Left ventricle myocardium superior (tissue), 1 donor: ENCODE results near the gene PRR4. TPM values are rescaled to one million over a fixed set of nuclear protein-coding genes. Genes with fewer than 3 reads are reported as not detected.

Experiments used
- ATAC-seq: fragments of 200-7000 bp; cut with Tn5 transposase; one replicate; pipeline ENCODE4 v1.9.1; 2020; ENCODE audit warnings: mild to moderate bottlenecking, moderate library complexity
- DNase-seq: peaks from one replicate; pipeline ENCODE4 v3.0.0-alpha.2; 2020
- intact Hi-C: fragments of 100-400 bp; cut with micrococcal nuclease; formaldehyde crosslinking; loops from one replicate; pipeline ENCODE4 v1.11.0; 2022
- long read RNA-seq: library from polyadenylated mRNA; unstranded; transcript quantifications from one replicate; pipeline ENCODE4 v2.0.0, GENCODE V29; 2021
- total RNA-seq: library from RNA; stranded (reverse); fragmentation: NEBNext Ultra II Directional; extraction: Animal tissue kit (Norgen Biotek cat#: 25700); gene quantifications from one replicate; pipeline ENCODE4 v1.2.1, GENCODE V29; 2021
- donor health status: DM: no; HTN: yes; CAD: no; lungs with severe emphysema.

PRR4 gene
- total RNA-seq = 0.94 TPM
- long read RNA-seq = 0 reads

- no peak for ATAC-seq
- intact Hi-C loops = no loop called here
These were observed at the start of gene PRR4 for GRCh38 chr12:10849425-10849878. PRR4 (minus strand) TSS chr12:10849475; CDS start chr12:10849437, 38 bp downstream.

GRCh38 chr12:10896854-10897253 is 47.6 kb upstream of the PRR4 start:
- ATAC-seq (no peak), DNase-seq (no peak)
- intact Hi-C loops = no loop called here

More at GRCh38 chr12:10849425-10849878, at the start of gene PRR4:
- DNase-seq = no peak

GRCh38 chr12:10891937-10892336 is 42.7 kb upstream of the PRR4 start:
- ATAC-seq = no peak
- DNase-seq = no peak
- intact Hi-C loops = no loop called here

GRCh38 chr12:10889226-10889625 is 40.0 kb upstream of the PRR4 start:
- ATAC-seq (no peak), DNase-seq (no peak)
- intact Hi-C loops = no loop called here

- intact Hi-C loops = no loop called here
- no peak for ATAC-seq
- DNase-seq = no peak
These were observed 34.9 kb upstream of the PRR4 start, which contains the start of gene PRH1 for GRCh38 chr12:10884086-10884725. PRH1 (minus strand) TSS chr12:10884255; CDS start chr12:10884217, 38 bp downstream.

- intact Hi-C loops = no loop called here
- no peak for ATAC-seq
- DNase-seq = no peak
These were observed 24.1 kb upstream of the PRR4 start for GRCh38 chr12:10873378-10873777.

- ATAC-seq (no peak), DNase-seq (no peak)
- intact Hi-C loops = no loop called here
These were observed 18.1 kb upstream of the PRR4 start for GRCh38 chr12:10867381-10867780.

- no peak for DNase-seq
- ATAC-seq = no peak
- intact Hi-C loops = no loop called here
These were observed 14.4 kb upstream of the PRR4 start for GRCh38 chr12:10863512-10864218.

- DNase-seq (no peak), ATAC-seq (no peak)
- intact Hi-C loops = no loop called here
These were observed 12.1 kb upstream of the PRR4 start for GRCh38 chr12:10861366-10861765.

GRCh38 chr12:10855807-10856206 is 6.5 kb upstream of the PRR4 start:
- ATAC-seq (no peak), DNase-seq (no peak)
- intact Hi-C loops = no loop called here

- peak; percentile 50 for ATAC-seq
These were observed 4.5 kb upstream of the PRR4 start for GRCh38 chr12:10853776-10854175.

GRCh38 chr12:10851243-10851858 is 2.1 kb upstream of the PRR4 start:
- intact Hi-C loops = no loop called here
- no peak for ATAC-seq

More at GRCh38 chr12:10853776-10854175, 4.5 kb upstream of the PRR4 start:
- intact Hi-C loops = no loop called here
- DNase-seq = no peak

GRCh38 chr12:10847744-10848143 is 1.5 kb downstream of the PRR4 start:
- ATAC-seq (no peak), DNase-seq (no peak)
- intact Hi-C loops = no loop called here

More at GRCh38 chr12:10851243-10851858, 2.1 kb upstream of the PRR4 start:
- DNase-seq = no peak

- intact Hi-C loops = no loop called here
- DNase-seq (no peak), ATAC-seq (no peak)
These were observed 6.4 kb downstream of the PRR4 start for GRCh38 chr12:10842862-10843261.

- ATAC-seq = no peak
- intact Hi-C loops = no loop called here
- DNase-seq = no peak
These were observed 10.8 kb downstream of the PRR4 start for GRCh38 chr12:10838461-10838860.

- DNase-seq (no peak), ATAC-seq (no peak)
- intact Hi-C loops = no loop called here
These were observed 19.3 kb downstream of the PRR4 start for GRCh38 chr12:10829994-10830393.

GRCh38 chr12:10826258-10826657 is 23.0 kb downstream of the PRR4 start, which contains the start of gene TAS2R10:
TAS2R10 (minus strand) TSS chr12:10826358; CDS start chr12:10826269, 89 bp downstream.
- intact Hi-C loops = no loop called here
- ATAC-seq (no peak), DNase-seq (no peak)

- DNase-seq (no peak), ATAC-seq (no peak)
- intact Hi-C loops = no loop called here
These were observed 24.3 kb downstream of the PRR4 start for GRCh38 chr12:10824957-10825356.

- DNase-seq (no peak), ATAC-seq (no peak)
- intact Hi-C loops = no loop called here
These were observed 37.3 kb downstream of the PRR4 start for GRCh38 chr12:10811883-10812536.

GRCh38 chr12:10810068-10810467 is 39.2 kb downstream of the PRR4 start, which contains the start of gene TAS2R9:
TAS2R9 (minus strand) TSS chr12:10810168; CDS start chr12:10810075, 93 bp downstream.
- ATAC-seq = no peak
- intact Hi-C loops = no loop called here
- DNase-seq = no peak
